Activated CD4-positive, alpha-beta T cell treated with anti-CD3 and anti-CD28 coated beads for 48 hours (primary cell): ENCODE results near the gene OPA3.

Experiments used
- DNase-seq: peaks from one replicate; pipeline ENCODE4 v3.0.0-alpha.2; 2020

OPA3 gene

GRCh38 chr19:45597425-45598111 is 13.0 kb upstream of the OPA3 start:
- no peak for DNase-seq

DNA sequence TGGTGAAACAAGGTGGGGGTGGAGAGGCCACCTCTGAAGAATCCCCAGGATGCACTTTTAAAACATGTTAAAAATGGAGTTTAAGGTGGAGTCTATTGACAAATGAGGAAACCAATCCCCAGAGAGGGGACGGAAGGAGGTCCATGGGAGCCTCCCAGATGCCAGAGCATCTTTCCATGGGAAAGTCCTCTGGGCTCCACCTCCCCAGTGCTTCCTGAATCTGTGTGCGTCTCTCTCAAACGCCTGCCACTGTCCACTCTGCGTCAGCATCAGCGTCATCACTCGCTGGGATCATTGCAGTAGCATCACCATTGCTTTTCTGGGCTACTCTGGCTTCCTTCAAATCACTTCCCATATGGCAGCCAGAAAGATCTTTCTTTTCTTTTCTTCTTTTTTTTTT is 11.2 kb upstream of the OPA3 start:
- DNase-seq, result no peak

DNA sequence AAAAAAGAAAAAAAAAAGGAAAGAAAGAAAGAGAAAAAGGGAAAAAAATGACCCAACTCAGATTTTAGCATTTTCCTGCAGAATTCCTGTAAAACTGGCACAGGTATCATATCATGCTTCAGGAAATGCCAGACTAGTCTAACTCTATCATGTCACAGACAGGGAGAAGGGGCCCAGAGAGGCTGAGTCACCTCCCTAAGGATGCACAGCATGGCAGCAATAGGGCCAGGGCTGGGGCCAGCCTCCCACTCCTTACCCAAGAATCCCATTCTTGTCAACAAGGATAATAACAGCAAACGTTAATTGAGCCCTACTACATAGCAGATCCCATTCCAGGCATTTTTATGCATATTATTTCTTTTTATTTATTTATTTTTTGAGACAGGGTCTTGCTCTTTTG is 8.9 kb upstream of the OPA3 start:
- DNase-seq, result no peak

DNA sequence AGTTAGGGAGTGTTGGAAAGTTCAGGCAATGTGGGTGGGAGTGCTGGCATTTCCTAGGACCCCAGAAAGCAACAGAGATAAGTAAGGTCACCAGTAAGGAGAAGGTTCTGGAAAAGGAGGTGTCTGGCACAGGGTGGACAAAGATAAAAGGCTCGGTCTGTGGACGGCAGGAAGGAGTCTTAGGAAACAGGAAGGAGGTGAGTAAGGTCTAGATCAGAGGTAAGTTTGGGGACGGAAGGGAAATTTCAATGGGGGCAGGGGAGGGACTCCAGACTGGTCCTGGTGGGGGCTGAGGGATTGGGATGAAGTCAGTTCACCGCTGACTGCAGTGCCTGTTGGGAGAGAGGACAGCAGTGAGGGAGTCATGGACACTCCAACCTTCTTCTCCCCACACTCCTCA is 7.8 kb upstream of the OPA3 start:
- DNase-seq, result no peak

GRCh38 chr19:45591638-45592005 is 7.0 kb upstream of the OPA3 start:
- no peak for DNase-seq

GRCh38 chr19:45591004-45591637 is 6.5 kb upstream of the OPA3 start:
- peak; percentile 71 for DNase-seq

- no peak for DNase-seq
Measured at GRCh38 chr19:45590300-45591003, 5.8 kb upstream of the OPA3 start.

DNA sequence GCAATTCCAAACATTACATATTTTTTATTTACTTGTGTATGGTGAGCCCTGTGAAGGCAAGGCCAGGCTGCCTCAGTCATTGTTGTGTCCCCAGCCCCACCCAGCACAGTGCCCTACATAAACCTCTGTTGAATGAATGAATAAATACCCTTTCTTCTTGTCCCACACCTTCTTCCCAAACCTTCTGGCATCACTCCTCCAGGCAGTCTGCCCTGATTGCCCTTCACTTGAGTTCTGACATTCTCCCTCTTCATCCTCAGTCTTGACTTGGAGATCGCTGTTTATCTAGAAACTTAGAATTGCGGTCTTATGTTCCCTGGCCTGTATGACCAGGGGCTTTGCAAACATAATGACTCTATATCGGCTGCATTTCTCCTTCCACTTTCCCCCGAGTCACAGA is 5.2 kb upstream of the OPA3 start:
- DNase-seq, result no peak

DNA sequence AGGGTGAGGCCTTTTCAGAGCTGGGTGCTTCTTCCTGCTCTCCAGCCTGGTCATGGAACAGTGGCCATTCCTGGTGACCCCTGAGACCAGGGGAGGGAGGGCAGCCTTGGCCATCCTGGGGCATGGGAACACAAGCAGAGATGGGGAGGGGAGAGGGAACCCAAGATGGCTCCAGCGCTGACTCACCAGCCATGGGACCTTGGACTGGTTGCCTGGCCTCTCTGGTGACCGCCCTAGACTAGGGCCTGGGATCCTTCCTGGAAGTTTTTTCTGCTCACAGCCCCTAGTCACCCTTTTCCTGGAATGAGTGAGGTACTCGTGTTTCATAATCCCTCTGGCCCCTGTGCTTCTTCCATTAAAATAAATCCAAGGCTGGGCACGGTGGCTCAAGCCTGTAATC is 3.3 kb upstream of the OPA3 start:
- DNase-seq, result no peak

GRCh38 chr19:45585158-45585577 is 566 bp upstream of the OPA3 start:
- no peak for DNase-seq

DNA sequence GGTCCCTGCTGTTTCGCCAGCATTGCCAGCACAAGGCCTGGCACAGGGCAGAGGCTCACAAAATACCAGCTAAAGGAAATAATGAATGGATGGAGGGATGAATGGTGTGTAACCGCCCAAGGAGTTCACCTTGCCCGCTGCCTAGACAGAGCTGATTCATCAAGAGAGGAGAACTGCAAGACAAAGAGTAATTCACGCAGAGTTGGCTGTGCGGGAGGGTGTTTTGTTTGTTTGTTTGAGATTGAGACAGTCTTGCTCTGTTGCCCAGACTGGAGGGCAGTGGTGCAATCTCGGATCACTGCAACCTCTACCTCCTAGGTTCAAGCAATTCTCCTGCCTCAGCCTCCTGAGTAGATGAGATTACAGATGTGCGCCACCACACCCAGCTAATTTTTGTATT is 3.0 kb downstream of the OPA3 start:
- DNase-seq, result no peak

- no peak for DNase-seq
Measured at GRCh38 chr19:45578861-45579260, 5.7 kb downstream of the OPA3 start.

GRCh38 chr19:45577111-45577905 is 7.3 kb downstream of the OPA3 start:
- DNase-seq, result no peak

- no peak for DNase-seq
Measured at GRCh38 chr19:45576682-45577081, 7.9 kb downstream of the OPA3 start.

GRCh38 chr19:45575216-45575615 is 9.4 kb downstream of the OPA3 start:
- no peak for DNase-seq

DNA sequence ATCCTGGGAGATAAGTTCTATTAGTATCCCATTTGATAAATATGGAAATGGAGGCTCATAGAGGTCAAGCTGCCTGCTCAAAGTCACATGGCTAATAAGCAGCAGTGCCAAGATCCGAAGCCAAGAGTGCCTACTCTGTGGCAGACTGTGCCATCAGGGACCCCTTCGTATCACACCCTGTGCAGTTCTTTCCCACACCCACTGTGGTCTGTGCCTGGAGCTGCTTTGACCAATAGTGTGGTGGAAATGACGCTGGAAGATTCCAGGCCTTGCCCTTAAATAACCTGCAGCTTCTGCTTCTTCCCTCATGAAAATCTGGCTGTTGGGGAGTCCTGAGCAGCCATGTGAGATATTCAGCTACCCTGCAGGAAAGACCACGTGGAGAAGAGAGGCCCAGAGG is 10.1 kb downstream of the OPA3 start:
- DNase-seq, result no peak

DNA sequence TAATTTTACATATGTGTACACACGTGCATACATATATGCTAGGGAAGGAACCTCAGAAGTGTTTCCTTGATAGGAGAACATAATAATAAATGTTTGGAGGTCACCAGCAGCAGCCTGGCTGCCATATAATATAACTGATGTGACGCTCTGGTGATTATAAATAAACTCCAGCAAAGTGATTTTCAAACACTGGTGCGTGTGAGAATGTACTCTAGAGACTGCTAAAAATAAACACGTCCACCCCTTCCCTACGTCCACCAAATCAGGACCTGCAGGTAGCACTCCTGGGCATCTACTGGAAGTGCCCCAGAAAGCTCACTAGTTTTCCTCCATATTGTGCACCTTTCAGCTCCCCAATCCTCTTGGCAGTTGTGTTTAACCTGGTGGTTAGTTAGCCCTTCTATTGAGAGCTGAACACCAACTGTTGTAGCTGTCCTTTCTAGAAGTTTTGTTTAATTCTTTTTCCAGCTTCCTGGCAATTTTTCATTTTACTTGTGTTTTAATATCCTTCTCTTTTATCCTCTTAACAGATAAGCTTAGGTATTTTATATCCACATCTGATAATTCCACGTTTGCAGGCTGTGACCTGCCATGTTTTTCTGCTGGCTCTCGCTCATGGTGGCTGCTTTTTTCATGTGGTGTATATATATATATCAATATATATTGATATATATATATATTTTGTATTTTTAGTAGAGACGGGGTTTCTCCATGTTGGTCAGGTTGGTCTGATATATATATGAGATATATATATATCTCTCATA is 13.0 kb downstream of the OPA3 start:
- DNase-seq, result no peak

- DNase-seq, result peak; percentile 80
Measured at GRCh38 chr19:45569619-45570421, 14.8 kb downstream of the OPA3 start.

- DNase-seq, result no peak
Measured at GRCh38 chr19:45568732-45569131, 15.9 kb downstream of the OPA3 start.

- DNase-seq, result no peak
Measured at GRCh38 chr19:45567609-45568008, 17.0 kb downstream of the OPA3 start.

GRCh38 chr19:45564131-45564780 is 20.3 kb downstream of the OPA3 start:
- no peak for DNase-seq
